Anterior cingulate cortex (tissue), 58 donors: ENCODE data around the gene ELOVL6.
A peak's percentile ranks its signal among the peaks of the same experiment; 100 is the strongest.

ENCODE experiments used
- DNase-seq, 58 donors: peaks; one replicate each; lab custom pipeline; 2025; lab: John Stamatoyannopoulos, UW

Gene ELOVL6

GRCh38 chr4:110130576-110131358, 67.6 kb downstream of the ELOVL6 start:
- no peak for DNase-seq

- no peak for DNase-seq
Observed at GRCh38 chr4:110129544-110129943, 68.9 kb downstream of the ELOVL6 start.

GRCh38 chr4:110128472-110128919, 69.9 kb downstream of the ELOVL6 start:
- DNase-seq, result no peak

GRCh38 chr4:110128029-110128428, 70.4 kb downstream of the ELOVL6 start:
- no peak for DNase-seq

- peak in 1 of 58 donors; percentile 7 for DNase-seq
Observed at GRCh38 chr4:110124711-110125110, 73.7 kb downstream of the ELOVL6 start.

GRCh38 chr4:110122201-110122600, 76.2 kb downstream of the ELOVL6 start:
- DNase-seq, result no peak

- no peak for DNase-seq
Observed at GRCh38 chr4:110120506-110120905, 77.9 kb downstream of the ELOVL6 start.

- no peak for DNase-seq
Observed at GRCh38 chr4:110119880-110120279, 78.5 kb downstream of the ELOVL6 start.

GRCh38 chr4:110119337-110119736, 79.1 kb downstream of the ELOVL6 start:
- no peak for DNase-seq

- no peak for DNase-seq
Observed at GRCh38 chr4:110112056-110112455, 86.4 kb downstream of the ELOVL6 start.

GRCh38 chr4:110109455-110109854, 89.0 kb downstream of the ELOVL6 start:
- DNase-seq, result no peak

- no peak for DNase-seq
Observed at GRCh38 chr4:110108960-110109359, 89.5 kb downstream of the ELOVL6 start.

- DNase-seq, result no peak
Observed at GRCh38 chr4:110108422-110108821, 90.0 kb downstream of the ELOVL6 start.

GRCh38 chr4:110107866-110108265, 90.5 kb downstream of the ELOVL6 start:
- no peak for DNase-seq

- DNase-seq, result no peak
Observed at GRCh38 chr4:110106931-110107296, 91.5 kb downstream of the ELOVL6 start.

GRCh38 chr4:110104661-110105060, 93.8 kb downstream of the ELOVL6 start:
- DNase-seq, result peak in 12 of 58 donors; percentile 2 to 32 (median 14)

GRCh38 chr4:110099638-110100037, 98.8 kb downstream of the ELOVL6 start:
- no peak for DNase-seq

- DNase-seq, result no peak
Observed at GRCh38 chr4:110096405-110096804, 102.0 kb downstream of the ELOVL6 start.

- no peak for DNase-seq
Observed at GRCh38 chr4:110092646-110093045, 105.8 kb downstream of the ELOVL6 start.

- DNase-seq, result no peak
Observed at GRCh38 chr4:110091434-110092140, 106.8 kb downstream of the ELOVL6 start.

GRCh38 chr4:110088670-110089069, 109.7 kb downstream of the ELOVL6 start:
- DNase-seq, result no peak
